Mesendoderm (in vitro differentiated cells): Measurements from ENCODE around the gene NOS1.
"Not testable (repeated sequence)": the region's sequence is repeated elsewhere in the genome, so short reads cannot be mapped to it uniquely, and the experiment has no call there.

Experiments used
- DNase-seq: peaks from one replicate; pipeline ENCODE4 v3.0.0; 2013
- H2AK5ac ChIP-seq: 2 replicates; pipeline ENCODE4 v1.6.1; 2013; ENCODE audit warnings: low read length, inconsistent platforms
- H2BK120ac ChIP-seq: 2 replicates; pipeline ENCODE4 v1.6.1; 2013; ENCODE audit warnings: low read depth, mild to moderate bottlenecking, low read length, moderate library complexity, mixed read lengths
- H2BK15ac ChIP-seq: replicated peaks from 2 replicates; pipeline ENCODE4 v1.6.1; 2013; ENCODE audit warnings: low read depth, mild to moderate bottlenecking, moderate library complexity
- H2BK5ac ChIP-seq: 2 replicates; pipeline ENCODE4 v1.6.1; 2013; ENCODE audit warnings: low read length, inconsistent platforms
- H3K18ac ChIP-seq: 2 replicates; pipeline ENCODE4 v1.6.1; 2013; ENCODE audit warnings: mild to moderate bottlenecking, low read length, mixed read lengths
- H3K23ac ChIP-seq: one replicate; pipeline ENCODE4 v1.6.1; 2013; ENCODE audit warnings: low read length
- H3K27ac ChIP-seq: 2 replicates; pipeline ENCODE4 v1.5.1; 2013; ENCODE audit warnings: low read depth, mild to moderate bottlenecking, inconsistent platforms, low read length, moderate library complexity
- H3K27me3 ChIP-seq: 2 replicates; pipeline ENCODE4 v1.6.1; 2013; ENCODE audit warnings: low read length, control low read depth, mild to moderate bottlenecking, inconsistent platforms; ENCODE audit not compliant: insufficient read depth, poor library complexity
- H3K36me3 ChIP-seq: 2 replicates; pipeline ENCODE4 v1.6.1; 2013; ENCODE audit warnings: low read length, inconsistent platforms; ENCODE audit not compliant: control insufficient read depth, insufficient read depth
- H3K4ac ChIP-seq: one replicate; pipeline ENCODE4 v1.6.1; 2013; ENCODE audit warnings: low read depth, mild to moderate bottlenecking, low read length, moderate library complexity
- H3K4me1 ChIP-seq: 2 replicates; pipeline ENCODE4 v1.6.1; 2013; ENCODE audit warnings: low read depth, low read length, inconsistent platforms; ENCODE audit not compliant: control insufficient read depth
- H3K4me2 ChIP-seq: 2 replicates; pipeline ENCODE4 v1.6.1; 2013; ENCODE audit warnings: low read length
- H3K4me3 ChIP-seq: 2 replicates; pipeline ENCODE4 v1.5.1; 2013; ENCODE audit warnings: mild to moderate bottlenecking, low read length
- H3K56ac ChIP-seq: one replicate; pipeline ENCODE4 v1.6.1; 2013; ENCODE audit warnings: low read length
- H3K79me1 ChIP-seq: 2 replicates; pipeline ENCODE4 v1.6.1; 2013; ENCODE audit warnings: low read length, inconsistent platforms
- H3K79me2 ChIP-seq: 2 replicates; pipeline ENCODE4 v1.6.1; 2013; ENCODE audit warnings: mild to moderate bottlenecking, low read length; ENCODE audit not compliant: control insufficient read depth, insufficient read depth
- H3K9ac ChIP-seq: 2 replicates; pipeline ENCODE4 v1.6.1; 2013; ENCODE audit warnings: low read length, inconsistent platforms
- H4K5ac ChIP-seq: one replicate; pipeline ENCODE4 v1.6.1; 2013; ENCODE audit warnings: low read length
- H4K8ac ChIP-seq: one replicate; pipeline ENCODE4 v1.6.1; 2013; ENCODE audit warnings: low read depth, mild to moderate bottlenecking, control low read depth, low read length, moderate library complexity
- WGBS: extraction: QIAGEN DNeasy Blood & Tissue Kit; methylation state at CpG from one replicate; pipeline ENCODE4 v1.1.7; 2013; ENCODE audit warnings: low lambda C conversion rate, missing lambda C conversion rate; ENCODE audit not compliant: insufficient coverage; ENCODE audit errors: extremely low coverage; 5-methylcytosine and 5-hydroxymethylcytosine counted together

Gene NOS1

DNA sequence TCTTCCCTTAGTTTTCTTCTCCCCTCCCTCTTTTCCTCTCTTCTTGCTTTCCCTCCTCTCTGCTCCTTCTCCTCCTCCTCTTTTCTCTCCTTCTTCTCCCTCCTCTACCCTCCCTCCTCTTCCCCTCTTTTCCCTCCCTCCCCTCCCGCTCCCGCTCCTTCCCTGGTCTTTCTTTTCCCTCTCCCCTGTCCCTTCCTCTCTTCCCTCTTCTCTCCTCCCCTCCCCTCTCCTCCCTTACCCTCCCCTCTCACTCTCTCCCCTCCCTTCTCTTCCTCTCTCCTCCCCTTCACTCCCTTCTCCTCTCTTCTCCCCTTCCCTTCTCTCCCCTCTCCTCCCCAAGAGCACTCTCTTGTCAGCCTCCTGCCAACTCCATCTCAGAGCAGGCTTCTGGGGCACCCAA is 153.8 kb downstream of the NOS1 start:
- no peak overlapping the region for H3K4me3 ChIP-seq
- H3K79me1 ChIP-seq = no peaks in the 10 kb centered on the region
- H2BK5ac ChIP-seq = no peak overlapping the region
- H3K23ac ChIP-seq = no peak overlapping the region
- H3K27ac ChIP-seq = no peak overlapping the region
- H3K9ac ChIP-seq = no peak overlapping the region
- no peaks in the 10 kb centered on the region for H3K79me2 ChIP-seq
- no peak overlapping the region for H3K4ac ChIP-seq
- no peak overlapping the region for H3K4me2 ChIP-seq
- H2AK5ac ChIP-seq = no peak overlapping the region
- no peak overlapping the region for H3K18ac ChIP-seq
- H2BK15ac ChIP-seq = no peak overlapping the region
- no CpG with 5 or more reads among the region's 2 CpGs for WGBS
- no peak overlapping the region for H4K5ac ChIP-seq
- no peaks in the 10 kb centered on the region for H3K27me3 ChIP-seq
- no peak overlapping the region for H2BK120ac ChIP-seq
- DNase-seq = no peak
- H3K4me1 ChIP-seq = no peaks in the 10 kb centered on the region
- no peaks in the 10 kb centered on the region for H3K36me3 ChIP-seq
- H4K8ac ChIP-seq = no peak overlapping the region
- no peak overlapping the region for H3K56ac ChIP-seq

DNA sequence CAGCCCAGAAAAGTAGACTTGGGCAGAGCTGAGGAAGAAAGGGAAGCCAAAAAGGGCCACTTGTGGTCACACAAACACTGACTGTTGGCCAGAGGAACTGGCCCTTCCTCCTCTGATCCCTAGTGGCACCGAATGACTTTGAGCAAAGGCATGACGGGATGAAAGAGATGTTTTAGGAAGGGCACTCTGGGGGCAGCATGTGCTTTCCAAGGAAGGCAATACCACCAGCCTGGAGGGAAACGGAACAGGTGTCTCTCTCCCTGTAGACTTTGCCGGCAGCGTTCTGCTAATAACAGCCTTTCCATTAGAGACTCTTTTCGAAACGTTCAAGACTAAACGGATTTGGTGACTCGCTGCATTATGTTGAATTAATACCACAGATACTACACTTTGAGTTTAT is 158.9 kb downstream of the NOS1 start:
- Histone ChIP-seq H3K4me1 (no peaks in the 10 kb centered on the region), H2BK120ac (no peak overlapping the region), H3K23ac (no peak overlapping the region), H2BK5ac (no peak overlapping the region), H3K79me2 (no peaks in the 10 kb centered on the region), H2BK15ac (no peak overlapping the region), H3K4ac (no peak overlapping the region), H3K27ac (no peak overlapping the region), H3K27me3 (no peaks in the 10 kb centered on the region), H3K36me3 (no peaks in the 10 kb centered on the region), H3K4me3 (no peak overlapping the region), H3K18ac (no peak overlapping the region), H4K8ac (no peak overlapping the region), H3K9ac (no peak overlapping the region), H3K56ac (no peak overlapping the region), H2AK5ac (no peak overlapping the region), H4K5ac (no peak overlapping the region), H3K79me1 (no peaks in the 10 kb centered on the region), H3K4me2 (no peak overlapping the region)
- WGBS = no CpG with 5 or more reads among the region's 9 CpGs
- DNase-seq = no peak

DNA sequence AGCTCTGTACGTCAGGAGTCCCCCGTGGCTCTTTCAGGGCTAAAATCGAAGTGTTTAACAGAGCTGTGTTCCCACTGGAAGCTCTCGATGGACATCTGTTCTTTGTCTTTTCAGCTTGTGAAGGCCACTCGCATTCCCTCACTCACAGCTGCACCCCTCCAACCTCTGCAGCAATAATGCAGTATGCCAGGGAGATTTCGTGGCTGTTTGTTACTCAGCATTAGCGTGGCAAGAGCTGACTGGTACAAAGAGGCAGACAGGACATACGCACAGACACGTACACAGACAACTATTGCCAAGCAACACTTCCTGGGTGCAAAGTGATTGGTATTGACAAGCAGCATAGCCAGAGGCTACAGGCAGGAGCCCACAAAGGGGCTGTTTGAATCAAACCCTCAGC is 159.4 kb downstream of the NOS1 start:
- no peak overlapping the region for H3K23ac ChIP-seq
- H3K56ac ChIP-seq = no peak overlapping the region
- H3K18ac ChIP-seq = no peak overlapping the region
- no peak overlapping the region for H3K9ac ChIP-seq
- no peak overlapping the region for H2BK120ac ChIP-seq
- H4K8ac ChIP-seq = no peak overlapping the region
- DNase-seq = no peak
- no peaks in the 10 kb centered on the region for H3K36me3 ChIP-seq
- no CpG with 5 or more reads among the region's 9 CpGs for WGBS
- no peaks in the 10 kb centered on the region for H3K27me3 ChIP-seq
- H3K4me2 ChIP-seq = no peak overlapping the region
- no peaks in the 10 kb centered on the region for H3K79me1 ChIP-seq
- H3K79me2 ChIP-seq = no peaks in the 10 kb centered on the region
- no peak overlapping the region for H2AK5ac ChIP-seq
- no peak overlapping the region for H2BK15ac ChIP-seq
- no peak overlapping the region for H4K5ac ChIP-seq
- no peak overlapping the region for H3K4me3 ChIP-seq
- no peak overlapping the region for H2BK5ac ChIP-seq
- peaks cover 3% of the 10 kb centered on the region for H3K4me1 ChIP-seq
- H3K27ac ChIP-seq = no peak overlapping the region
- no peak overlapping the region for H3K4ac ChIP-seq

DNA sequence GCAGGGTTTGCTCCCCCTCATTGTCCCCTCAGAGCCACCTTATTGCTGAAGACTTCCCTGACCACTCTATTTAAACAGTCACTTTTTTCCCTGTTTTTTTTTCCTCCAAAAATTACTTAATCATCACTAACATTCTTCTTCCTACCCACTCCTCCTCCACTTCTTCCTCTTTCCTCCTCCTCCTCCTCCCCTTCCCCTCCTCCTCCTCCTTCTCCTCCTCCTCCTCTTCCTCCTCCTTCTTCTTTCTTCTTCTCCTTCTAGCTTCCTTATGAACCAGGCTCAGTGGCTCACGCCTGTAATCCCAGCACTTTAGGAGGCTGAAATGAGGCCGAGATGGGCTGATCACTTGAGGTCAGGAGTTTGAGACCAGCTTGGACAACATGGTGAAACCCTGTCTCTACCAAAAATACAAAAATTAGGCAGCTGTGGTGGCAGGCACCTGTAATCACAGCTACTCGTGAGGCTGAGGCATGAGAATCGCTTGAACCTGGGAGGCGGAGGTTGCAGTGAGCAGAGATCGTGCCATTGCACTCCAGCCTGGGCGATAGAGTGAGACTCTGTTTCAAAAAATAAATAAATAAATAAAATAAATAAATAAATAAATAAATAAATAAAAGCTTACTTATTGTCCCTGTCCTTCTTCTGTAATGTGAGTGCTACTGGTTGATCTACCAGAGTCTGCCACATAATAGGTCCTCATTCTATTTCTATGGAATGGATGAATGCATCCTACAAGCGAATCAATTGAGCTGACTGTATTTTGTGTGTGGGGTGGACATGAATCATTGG is 161.3 kb downstream of the NOS1 start:
- not testable (repeated sequence) for H3K4me3 ChIP-seq, H3K27ac ChIP-seq, H4K8ac ChIP-seq, H3K79me1 ChIP-seq, H3K27me3 ChIP-seq, H3K4ac ChIP-seq, H3K79me2 ChIP-seq, H3K9ac ChIP-seq, H3K18ac ChIP-seq, H2BK5ac ChIP-seq, H2BK120ac ChIP-seq, H3K23ac ChIP-seq, DNase-seq, H4K5ac ChIP-seq, H3K56ac ChIP-seq, H2AK5ac ChIP-seq, H3K36me3 ChIP-seq, H3K4me2 ChIP-seq, H3K4me1 ChIP-seq, H2BK15ac ChIP-seq
- WGBS = no CpG with 5 or more reads among the region's 8 CpGs

DNA sequence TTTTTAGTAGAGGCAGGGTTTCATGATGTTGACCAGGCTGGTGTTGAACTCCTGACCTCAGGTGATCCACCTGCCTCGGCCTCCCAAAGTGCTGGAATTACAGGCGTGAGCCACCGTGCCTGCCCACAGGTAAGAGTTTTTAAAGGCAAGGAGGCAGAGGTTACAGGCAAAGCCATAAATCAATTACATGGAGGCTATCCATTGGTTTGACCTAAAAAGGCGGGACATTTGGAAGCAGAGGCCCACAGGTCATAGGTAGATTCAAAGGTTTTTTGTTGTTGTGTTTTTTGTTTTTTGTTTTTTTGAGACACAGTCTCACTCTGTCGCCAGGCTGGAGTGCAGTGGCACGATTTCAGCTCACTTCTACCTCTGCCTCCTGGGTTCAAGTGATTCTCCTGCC is 165.1 kb downstream of the NOS1 start:
- WGBS = no CpG with 5 or more reads among the region's 6 CpGs
- not testable (repeated sequence) for H3K56ac ChIP-seq, H3K27ac ChIP-seq, H3K79me1 ChIP-seq, H3K4me1 ChIP-seq, H3K4ac ChIP-seq, H4K5ac ChIP-seq, H3K18ac ChIP-seq, H3K4me2 ChIP-seq, H2BK120ac ChIP-seq, H3K23ac ChIP-seq, H4K8ac ChIP-seq, H3K9ac ChIP-seq, H3K79me2 ChIP-seq, DNase-seq, H2BK15ac ChIP-seq, H3K4me3 ChIP-seq, H2AK5ac ChIP-seq, H2BK5ac ChIP-seq, H3K27me3 ChIP-seq, H3K36me3 ChIP-seq

DNA sequence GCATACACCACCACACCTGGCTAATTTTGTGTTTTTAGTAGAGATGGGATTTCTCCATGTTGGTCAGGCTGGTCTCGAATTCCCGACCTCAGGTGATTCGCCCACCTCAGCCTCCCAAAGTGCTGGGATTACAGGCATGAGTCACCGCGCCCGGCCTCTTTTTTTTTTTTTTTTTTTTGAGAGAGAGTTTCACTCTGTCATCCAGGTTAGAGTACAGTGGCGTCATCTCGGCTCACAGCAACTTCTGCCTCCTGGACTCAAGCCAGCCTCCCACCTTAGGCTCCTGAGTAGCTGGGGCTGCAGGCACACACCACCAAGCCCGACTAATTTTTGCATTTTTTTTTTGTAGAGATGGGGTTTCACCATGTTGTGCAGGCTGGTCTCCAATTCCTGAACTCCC is 166.4 kb downstream of the NOS1 start:
- not testable (repeated sequence) for H3K27me3 ChIP-seq, H3K18ac ChIP-seq, H3K36me3 ChIP-seq, H3K9ac ChIP-seq, H3K23ac ChIP-seq, H4K8ac ChIP-seq, DNase-seq, H3K79me2 ChIP-seq, H2BK15ac ChIP-seq, H2BK120ac ChIP-seq, H2AK5ac ChIP-seq, H3K4ac ChIP-seq, H2BK5ac ChIP-seq, H3K4me3 ChIP-seq, H3K4me2 ChIP-seq, H3K56ac ChIP-seq, H3K4me1 ChIP-seq, H3K27ac ChIP-seq, H3K79me1 ChIP-seq, H4K5ac ChIP-seq
- WGBS = no CpG with 5 or more reads among the region's 9 CpGs
